AG10803 (cell line): Measurements from ENCODE around the gene ZNF669.

Source experiments
- DNase-seq: peaks from one replicate; pipeline ENCODE4 v3.0.0; 2010; ENCODE audit warnings: low read depth
- H3K4me3 ChIP-seq: 2 replicates; pipeline ENCODE4 v1.5.1; 2011; ENCODE audit warnings: mild to moderate bottlenecking, low read length, control low read depth
- CTCF ChIP-seq: conservative IDR thresholded peaks from 2 replicates; pipeline ENCODE4 v1.5.1; 2011; ENCODE audit warnings: mild to moderate bottlenecking, low read length, control low read depth, inconsistent platforms

ZNF669 gene

DNA sequence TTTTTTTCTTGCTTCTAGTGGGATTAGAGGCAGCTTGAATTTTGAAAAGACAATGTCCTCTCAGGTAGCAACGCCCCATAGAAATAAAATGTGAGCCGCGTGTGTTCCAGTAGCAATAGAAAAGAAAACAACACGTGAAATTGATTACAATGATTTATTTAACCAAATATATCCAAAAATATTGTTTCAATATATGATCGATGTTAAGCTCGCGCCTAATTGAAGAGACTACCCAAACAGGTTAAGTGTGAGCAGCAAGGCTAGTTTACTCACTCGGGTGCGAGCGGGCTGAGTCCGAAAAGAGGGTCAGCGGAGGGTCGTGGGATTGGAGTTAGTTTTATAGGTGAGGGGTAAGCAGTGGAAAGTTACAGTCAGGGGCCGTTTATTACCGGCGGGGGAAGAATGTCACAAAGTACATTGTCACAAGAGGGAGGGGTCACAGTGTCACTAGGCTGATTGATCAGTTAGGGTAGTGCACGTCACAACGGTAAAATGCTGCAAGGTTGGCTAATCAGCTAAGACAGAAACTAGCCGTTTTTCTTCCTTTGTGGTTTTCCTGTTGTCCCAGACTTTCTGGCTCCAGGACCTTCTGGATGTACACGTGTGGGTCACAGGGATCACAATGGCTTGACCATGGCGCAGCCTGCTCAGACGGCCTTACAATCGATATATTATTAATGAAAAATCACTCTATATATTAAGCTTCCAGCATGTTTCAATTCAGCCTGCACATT lies 24.8 kb downstream of the ZNF669 start:
- no peak for DNase-seq
- TF ChIP-seq CTCF, result no peak
- H3K4me3 ChIP-seq, result peak overlapping the region; percentile 90

GRCh38 chr1:247078258-247079140 lies 25.7 kb downstream of the ZNF669 start, which contains the start of gene ZNF670:
Gene ZNF670 (minus strand): TSS chr1:247078811. CDS start chr1:247078596, 215 bp downstream.
- DNase-seq, result peak; percentile 87
- H3K4me3 ChIP-seq, result peak within 1 kb of the TSS; percentile 90
- TF ChIP-seq CTCF, result no peak

GRCh38 chr1:247077876-247078257 lies 26.3 kb downstream of the ZNF669 start:
- DNase-seq, result peak; percentile 2
- peak overlapping the region; percentile 90 for H3K4me3 ChIP-seq
- no peak for TF ChIP-seq CTCF

DNA sequence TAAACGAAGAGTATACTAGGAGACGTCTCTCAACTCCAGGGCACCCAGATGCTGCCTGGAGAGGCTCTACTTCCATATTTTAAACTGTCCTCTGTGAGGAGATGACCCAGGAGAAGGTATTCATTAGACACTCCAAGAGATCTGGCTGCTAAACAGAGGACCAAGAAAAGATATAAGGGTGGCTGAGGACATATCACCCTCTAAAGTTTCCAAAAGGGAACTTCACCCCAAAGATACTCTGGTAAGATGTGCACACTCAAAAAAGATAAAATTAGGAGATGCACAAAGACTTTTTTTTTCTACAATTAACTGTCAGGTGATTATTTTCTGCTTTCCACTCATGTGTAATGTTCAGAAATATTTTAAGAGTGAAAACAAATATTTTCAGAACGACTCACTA lies 26.9 kb downstream of the ZNF669 start:
- peak; percentile 28 for DNase-seq
- TF ChIP-seq CTCF, result 0 out of 2 replicates have a peak, but pooled peaks have one; percentile 8
- no peak overlapping the region for H3K4me3 ChIP-seq

DNA sequence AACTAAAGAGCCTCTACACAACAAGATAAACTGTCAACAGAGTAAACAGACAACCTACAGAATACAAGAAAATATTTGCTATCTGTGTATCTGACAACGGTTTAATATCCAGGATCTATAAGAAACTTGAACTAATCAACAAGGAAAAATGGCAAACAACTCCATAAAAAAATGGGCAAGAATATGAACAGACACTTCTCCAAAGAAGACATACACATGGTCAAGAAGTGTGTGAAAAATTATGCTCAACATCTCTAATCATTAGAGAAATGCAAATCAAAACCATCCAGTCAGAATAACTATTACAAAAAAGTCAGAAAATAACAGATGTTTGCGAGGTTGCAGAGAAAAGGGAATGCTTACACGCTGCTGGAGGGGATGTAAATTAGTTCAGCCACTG lies 33.5 kb downstream of the ZNF669 start:
- H3K4me3 ChIP-seq, result no peak overlapping the region
- no peak for TF ChIP-seq CTCF
- no peak for DNase-seq

DNA sequence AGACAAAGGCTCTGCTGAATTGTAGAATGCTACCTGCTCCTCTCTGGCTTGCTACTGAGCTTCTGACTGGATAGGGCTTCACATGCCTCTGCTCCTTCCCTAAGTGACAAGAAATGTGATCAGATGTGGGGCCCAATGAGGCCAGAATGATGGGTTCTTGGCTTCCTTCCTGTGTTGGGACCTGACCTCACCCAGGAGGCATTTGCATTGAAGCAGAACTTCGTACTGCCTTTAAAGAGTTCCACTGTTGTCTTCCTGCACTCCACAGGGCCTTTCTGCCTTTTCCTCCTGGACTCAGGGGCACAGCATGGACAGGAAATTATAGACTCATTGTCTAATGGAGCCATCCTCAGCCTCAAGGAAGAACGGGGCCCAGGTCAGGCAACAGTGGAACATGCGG lies 39.9 kb downstream of the ZNF669 start:
- no peak for DNase-seq
- TF ChIP-seq CTCF, result no peak
- H3K4me3 ChIP-seq, result no peak overlapping the region
